ENCODE measurements around the gene APOBEC3B. TPM values are rescaled to one million over a fixed set of nuclear protein-coding genes. Genes with fewer than 3 reads are reported as not detected.

APOBEC3B gene
- total RNA-seq, 1 donor from 2014 or later, result 1.6 TPM

GRCh38 chr22:38965614-38966379, 16.4 kb upstream of the APOBEC3B start:
- Histone ChIP-seq H3K27ac (ENCODE audit: low read depth, low read length) (no peak overlapping the region), H3K9ac (ENCODE audit: low read depth in 1 of 3, low read length in 3 of 3) (no peak overlapping the region), H3K36me3 (ENCODE audit: control insufficient read depth in 3 of 3, insufficient read depth in 3 of 3, low read length in 3 of 3) (no peaks in the 10 kb centered on the region)

GRCh38 chr22:38966380-38966702, 15.8 kb upstream of the APOBEC3B start:
- Histone ChIP-seq H3K27ac (ENCODE audit: low read depth, low read length) (no peak overlapping the region), H3K9ac (ENCODE audit: low read depth in 1 of 3, low read length in 3 of 3) (no peak overlapping the region), H3K4me3 (ENCODE audit: low read length in 3 of 3) (no peak overlapping the region), H3K9me3 (ENCODE audit: control insufficient read depth in 3 of 3, low read length in 3 of 3) (no peaks in the 10 kb centered on the region), H3K27me3 (ENCODE audit: control insufficient read depth in 3 of 3, insufficient read depth in 3 of 3, low read length in 3 of 3) (peaks cover 8 to 60% (median 58%) of the 10 kb centered on the region in 3 donors), H3K4me1 (ENCODE audit: control insufficient read depth in 3 of 3, insufficient read depth in 3 of 3, low read length in 3 of 3) (no peaks in the 10 kb centered on the region), H3K36me3 (ENCODE audit: control insufficient read depth in 3 of 3, insufficient read depth in 3 of 3, low read length in 3 of 3) (no peaks in the 10 kb centered on the region)

More at GRCh38 chr22:38965614-38966379, 16.4 kb upstream of the APOBEC3B start:
- Histone ChIP-seq H3K27me3 (ENCODE audit: control insufficient read depth in 3 of 3, insufficient read depth in 3 of 3, low read length in 3 of 3) (peaks cover 8 to 55% (median 54%) of the 10 kb centered on the region in 3 donors), H3K4me1 (ENCODE audit: control insufficient read depth in 3 of 3, insufficient read depth in 3 of 3, low read length in 3 of 3) (no peaks in the 10 kb centered on the region), H3K4me3 (ENCODE audit: low read length in 3 of 3) (no peak overlapping the region), H3K9me3 (ENCODE audit: control insufficient read depth in 3 of 3, low read length in 3 of 3) (no peaks in the 10 kb centered on the region)

- Histone ChIP-seq H3K4me1 (ENCODE audit: control insufficient read depth in 3 of 3, insufficient read depth in 3 of 3, low read length in 3 of 3) (no peaks in the 10 kb centered on the region), H3K36me3 (ENCODE audit: control insufficient read depth in 3 of 3, insufficient read depth in 3 of 3, low read length in 3 of 3) (no peaks in the 10 kb centered on the region), H3K27me3 (ENCODE audit: control insufficient read depth in 3 of 3, insufficient read depth in 3 of 3, low read length in 3 of 3) (peaks cover 8 to 61% (median 59%) of the 10 kb centered on the region in 3 donors), H3K27ac (ENCODE audit: low read depth, low read length) (no peak overlapping the region), H3K9me3 (ENCODE audit: control insufficient read depth in 3 of 3, low read length in 3 of 3) (no peaks in the 10 kb centered on the region), H3K4me3 (ENCODE audit: low read length in 3 of 3) (no peak overlapping the region), H3K9ac (ENCODE audit: low read depth in 1 of 3, low read length in 3 of 3) (no peak overlapping the region)
Measured at GRCh38 chr22:38966942-38967341, 15.2 kb upstream of the APOBEC3B start.

- no peak overlapping the region for H3K27ac ChIP-seq (ENCODE audit: low read depth, low read length)
- peaks cover 8 to 61% (median 59%) of the 10 kb centered on the region in 3 donors for H3K27me3 ChIP-seq (ENCODE audit: control insufficient read depth in 3 of 3, insufficient read depth in 3 of 3, low read length in 3 of 3)
- no peaks in the 10 kb centered on the region for H3K9me3 ChIP-seq (ENCODE audit: control insufficient read depth in 3 of 3, low read length in 3 of 3)
- H3K4me3 ChIP-seq (ENCODE audit: low read length in 3 of 3), result no peak overlapping the region
- H3K36me3 ChIP-seq (ENCODE audit: control insufficient read depth in 3 of 3, insufficient read depth in 3 of 3, low read length in 3 of 3), result no peaks in the 10 kb centered on the region
- no peaks in the 10 kb centered on the region for H3K4me1 ChIP-seq (ENCODE audit: control insufficient read depth in 3 of 3, insufficient read depth in 3 of 3, low read length in 3 of 3)
- no peak overlapping the region for H3K9ac ChIP-seq (ENCODE audit: low read depth in 1 of 3, low read length in 3 of 3)
Measured at GRCh38 chr22:38967451-38968450, 14.4 kb upstream of the APOBEC3B start.

- Histone ChIP-seq H3K36me3 (ENCODE audit: control insufficient read depth in 3 of 3, insufficient read depth in 3 of 3, low read length in 3 of 3) (no peaks in the 10 kb centered on the region), H3K4me1 (ENCODE audit: control insufficient read depth in 3 of 3, insufficient read depth in 3 of 3, low read length in 3 of 3) (no peaks in the 10 kb centered on the region), H3K4me3 (ENCODE audit: low read length in 3 of 3) (no peak overlapping the region), H3K9ac (ENCODE audit: low read depth in 1 of 3, low read length in 3 of 3) (no peak overlapping the region), H3K27ac (ENCODE audit: low read depth, low read length) (no peak overlapping the region), H3K27me3 (ENCODE audit: control insufficient read depth in 3 of 3, insufficient read depth in 3 of 3, low read length in 3 of 3) (peaks cover 13 to 67% (median 64%) of the 10 kb centered on the region in 3 donors), H3K9me3 (ENCODE audit: control insufficient read depth in 3 of 3, low read length in 3 of 3) (no peaks in the 10 kb centered on the region)
Measured at GRCh38 chr22:38968801-38969200, 13.3 kb upstream of the APOBEC3B start.

GRCh38 chr22:38970551-38970950, 11.6 kb upstream of the APOBEC3B start:
- H3K4me3 ChIP-seq (ENCODE audit: low read length in 3 of 3), result no peak overlapping the region
- no peaks in the 10 kb centered on the region for H3K9me3 ChIP-seq (ENCODE audit: control insufficient read depth in 3 of 3, low read length in 3 of 3)
- H3K27me3 ChIP-seq (ENCODE audit: control insufficient read depth in 3 of 3, insufficient read depth in 3 of 3, low read length in 3 of 3), result peaks cover 13 to 60% (median 57%) of the 10 kb centered on the region in 3 donors
- no peak overlapping the region for H3K9ac ChIP-seq (ENCODE audit: low read depth in 1 of 3, low read length in 3 of 3)
- no peaks in the 10 kb centered on the region for H3K4me1 ChIP-seq (ENCODE audit: control insufficient read depth in 3 of 3, insufficient read depth in 3 of 3, low read length in 3 of 3)
- no peak overlapping the region for H3K27ac ChIP-seq (ENCODE audit: low read depth, low read length)
- no peaks in the 10 kb centered on the region for H3K36me3 ChIP-seq (ENCODE audit: control insufficient read depth in 3 of 3, insufficient read depth in 3 of 3, low read length in 3 of 3)

- H3K9me3 ChIP-seq (ENCODE audit: control insufficient read depth in 3 of 3, low read length in 3 of 3), result no peaks in the 10 kb centered on the region
- no peak overlapping the region for H3K9ac ChIP-seq (ENCODE audit: low read depth in 1 of 3, low read length in 3 of 3)
- H3K4me1 ChIP-seq (ENCODE audit: control insufficient read depth in 3 of 3, insufficient read depth in 3 of 3, low read length in 3 of 3), result no peaks in the 10 kb centered on the region
- no peak overlapping the region for H3K27ac ChIP-seq (ENCODE audit: low read depth, low read length)
- no peaks in the 10 kb centered on the region for H3K36me3 ChIP-seq (ENCODE audit: control insufficient read depth in 3 of 3, insufficient read depth in 3 of 3, low read length in 3 of 3)
- no peak overlapping the region for H3K4me3 ChIP-seq (ENCODE audit: low read length in 3 of 3)
- peaks cover 12 to 57% (median 50%) of the 10 kb centered on the region in 3 donors for H3K27me3 ChIP-seq (ENCODE audit: control insufficient read depth in 3 of 3, insufficient read depth in 3 of 3, low read length in 3 of 3)
Measured at GRCh38 chr22:38971202-38971601, 10.9 kb upstream of the APOBEC3B start.

- Histone ChIP-seq H3K27me3 (ENCODE audit: control insufficient read depth in 3 of 3, insufficient read depth in 3 of 3, low read length in 3 of 3) (peaks cover 8 to 51% (median 44%) of the 10 kb centered on the region in 3 donors), H3K9ac (ENCODE audit: low read depth in 1 of 3, low read length in 3 of 3) (no peak overlapping the region), H3K4me1 (ENCODE audit: control insufficient read depth in 3 of 3, insufficient read depth in 3 of 3, low read length in 3 of 3) (no peaks in the 10 kb centered on the region)
Measured at GRCh38 chr22:38971791-38972190, 10.4 kb upstream of the APOBEC3B start.

GRCh38 chr22:38972558-38972957, 9.6 kb upstream of the APOBEC3B start:
- Histone ChIP-seq H3K27ac (ENCODE audit: low read depth, low read length) (no peak overlapping the region), H3K4me1 (ENCODE audit: control insufficient read depth in 3 of 3, insufficient read depth in 3 of 3, low read length in 3 of 3) (no peaks in the 10 kb centered on the region)

More at GRCh38 chr22:38971791-38972190, 10.4 kb upstream of the APOBEC3B start:
- no peaks in the 10 kb centered on the region for H3K36me3 ChIP-seq (ENCODE audit: control insufficient read depth in 3 of 3, insufficient read depth in 3 of 3, low read length in 3 of 3)
- no peak overlapping the region for H3K4me3 ChIP-seq (ENCODE audit: low read length in 3 of 3)
- H3K9me3 ChIP-seq (ENCODE audit: control insufficient read depth in 3 of 3, low read length in 3 of 3), result no peaks in the 10 kb centered on the region
- no peak overlapping the region for H3K27ac ChIP-seq (ENCODE audit: low read depth, low read length)

More at GRCh38 chr22:38972558-38972957, 9.6 kb upstream of the APOBEC3B start:
- Histone ChIP-seq H3K27me3 (ENCODE audit: control insufficient read depth in 3 of 3, insufficient read depth in 3 of 3, low read length in 3 of 3) (peaks cover 8 to 43% (median 38%) of the 10 kb centered on the region in 3 donors), H3K4me3 (ENCODE audit: low read length in 3 of 3) (no peak overlapping the region), H3K36me3 (ENCODE audit: control insufficient read depth in 3 of 3, insufficient read depth in 3 of 3, low read length in 3 of 3) (no peaks in the 10 kb centered on the region), H3K9me3 (ENCODE audit: control insufficient read depth in 3 of 3, low read length in 3 of 3) (no peaks in the 10 kb centered on the region), H3K9ac (ENCODE audit: low read depth in 1 of 3, low read length in 3 of 3) (no peak overlapping the region)
